GM12892 (cell line): ENCODE results near the gene KCNA2.

ENCODE experiments used
- POLR2A ChIP-seq: IDR thresholded peaks from 2 replicates; pipeline ENCODE4 v1.6.1; 2011; ENCODE audit warnings: low read depth, low read length, control low read depth
- TAF1 ChIP-seq: IDR thresholded peaks from 2 replicates; pipeline ENCODE4 v1.6.1; 2011; ENCODE audit warnings: low read depth, mild to moderate bottlenecking, control low read depth, low read length, borderline replicate concordance

DNA sequence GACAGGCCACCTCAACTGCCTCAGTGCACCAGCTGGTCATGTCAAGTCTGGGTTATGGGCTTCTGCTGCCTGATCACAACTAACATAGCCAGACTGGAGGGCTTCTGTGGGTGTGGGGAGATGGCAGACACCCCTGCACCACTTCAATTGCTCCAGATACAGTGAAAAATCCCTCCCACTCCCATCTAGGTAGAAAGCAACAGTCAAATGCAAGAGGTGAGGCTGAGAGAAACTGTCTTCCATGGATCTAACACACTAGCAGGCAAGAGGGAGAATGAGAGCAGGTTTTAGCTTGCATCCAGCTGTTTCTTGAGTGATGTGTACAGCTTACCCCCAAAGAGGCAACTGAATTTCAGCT lies 10.8 kb downstream of the KCNA2 start:
- no peak for TF ChIP-seq POLR2A
- no peak for TF ChIP-seq TAF1
